ENCODE results near the gene GFRA1.

DNA sequence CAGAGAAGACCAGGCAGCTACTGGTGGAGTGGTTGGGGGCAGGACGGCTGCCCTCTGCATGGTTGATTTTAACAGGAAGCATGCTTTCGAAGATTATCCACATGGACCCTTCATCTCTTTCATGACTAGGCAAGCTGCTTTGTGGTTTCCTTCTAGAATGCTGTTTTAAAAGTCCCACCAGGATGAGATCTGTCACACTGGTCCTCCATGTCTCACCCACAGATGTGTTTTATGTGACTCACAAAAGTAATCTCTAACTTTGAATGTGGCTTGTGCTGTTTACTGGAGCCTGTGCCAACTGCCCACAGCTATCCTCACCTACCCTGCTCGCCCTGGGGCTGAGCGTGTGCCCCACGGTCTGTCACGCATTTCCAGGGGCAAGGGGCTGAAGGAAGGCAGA lies 188.8 kb downstream of the GFRA1 start:
- TF ChIP-seq, protein P1, sequence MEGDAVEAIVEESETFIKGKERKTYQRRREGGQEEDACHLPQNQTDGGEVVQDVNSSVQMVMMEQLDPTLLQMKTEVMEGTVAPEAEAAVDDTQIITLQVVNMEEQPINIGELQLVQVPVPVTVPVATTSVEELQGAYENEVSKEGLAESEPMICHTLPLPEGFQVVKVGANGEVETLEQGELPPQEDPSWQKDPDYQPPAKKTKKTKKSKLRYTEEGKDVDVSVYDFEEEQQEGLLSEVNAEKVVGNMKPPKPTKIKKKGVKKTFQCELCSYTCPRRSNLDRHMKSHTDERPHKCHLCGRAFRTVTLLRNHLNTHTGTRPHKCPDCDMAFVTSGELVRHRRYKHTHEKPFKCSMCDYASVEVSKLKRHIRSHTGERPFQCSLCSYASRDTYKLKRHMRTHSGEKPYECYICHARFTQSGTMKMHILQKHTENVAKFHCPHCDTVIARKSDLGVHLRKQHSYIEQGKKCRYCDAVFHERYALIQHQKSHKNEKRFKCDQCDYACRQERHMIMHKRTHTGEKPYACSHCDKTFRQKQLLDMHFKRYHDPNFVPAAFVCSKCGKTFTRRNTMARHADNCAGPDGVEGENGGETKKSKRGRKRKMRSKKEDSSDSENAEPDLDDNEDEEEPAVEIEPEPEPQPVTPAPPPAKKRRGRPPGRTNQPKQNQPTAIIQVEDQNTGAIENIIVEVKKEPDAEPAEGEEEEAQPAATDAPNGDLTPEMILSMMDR (IDR thresholded peaks at IDR 0.05), result no peak
- TF ChIP-seq POLR2A (IDR thresholded peaks at IDR 0.05) (no peak), EP300 (IDR thresholded peaks at IDR 0.05) (no peak)
